GM18907 (cell line): ENCODE results near the gene MRPL37.
"Not testable (repeated sequence)": the region's sequence is repeated elsewhere in the genome, so short reads cannot be mapped to it uniquely, and the experiment has no call there.

Experiments used
- ATAC-seq: cut with Tn5 transposase; IDR thresholded peaks from one replicate; pipeline ENCODE4 v1.9.1; 2021; ENCODE audit warnings: mild to moderate bottlenecking, moderate library complexity; ENCODE audit not compliant: unreplicated experiment

Gene MRPL37

DNA sequence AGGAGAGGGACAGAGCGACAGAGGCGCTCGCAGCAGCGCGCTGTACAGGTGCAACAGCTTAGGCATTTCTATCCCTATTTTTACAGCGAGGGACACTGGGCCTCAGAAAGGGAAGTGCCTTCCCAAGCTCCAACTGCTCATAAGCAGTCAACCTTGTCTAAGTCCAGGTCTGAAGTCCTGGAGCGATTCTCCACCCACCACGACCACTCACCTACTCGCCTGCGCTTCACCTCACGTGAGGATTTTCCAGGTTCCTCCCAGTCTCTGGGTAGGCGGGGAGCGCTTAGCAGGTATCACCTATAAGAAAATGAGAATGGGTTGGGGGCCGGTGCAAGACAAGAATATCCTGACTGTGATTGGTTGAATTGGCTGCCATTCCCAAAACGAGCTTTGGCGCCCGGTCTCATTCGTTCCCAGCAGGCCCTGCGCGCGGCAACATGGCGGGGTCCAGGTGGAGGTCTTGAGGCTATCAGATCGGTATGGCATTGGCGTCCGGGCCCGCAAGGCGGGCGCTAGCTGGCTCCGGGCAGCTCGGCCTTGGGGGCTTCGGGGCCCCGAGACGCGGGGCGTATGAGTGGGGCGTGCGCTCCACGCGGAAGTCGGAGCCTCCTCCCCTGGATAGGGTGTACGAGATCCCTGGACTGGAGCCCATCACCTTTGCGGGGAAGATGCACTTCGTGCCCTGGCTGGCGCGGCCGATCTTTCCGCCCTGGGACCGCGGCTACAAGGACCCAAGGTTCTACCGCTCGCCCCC is at the start of gene MRPL37, which contains the start of gene CYB5RL:
Gene MRPL37 (plus strand): TSS at position 403 of the 754 bp plus-strand sequence. CDS start 77 bp downstream, at position 480.
Gene CYB5RL (minus strand): TSS at position 266 of the 754 bp plus-strand sequence. CDS start 4,414 bp downstream, outside the sequence.
- ATAC-seq, result peak; percentile 96

DNA sequence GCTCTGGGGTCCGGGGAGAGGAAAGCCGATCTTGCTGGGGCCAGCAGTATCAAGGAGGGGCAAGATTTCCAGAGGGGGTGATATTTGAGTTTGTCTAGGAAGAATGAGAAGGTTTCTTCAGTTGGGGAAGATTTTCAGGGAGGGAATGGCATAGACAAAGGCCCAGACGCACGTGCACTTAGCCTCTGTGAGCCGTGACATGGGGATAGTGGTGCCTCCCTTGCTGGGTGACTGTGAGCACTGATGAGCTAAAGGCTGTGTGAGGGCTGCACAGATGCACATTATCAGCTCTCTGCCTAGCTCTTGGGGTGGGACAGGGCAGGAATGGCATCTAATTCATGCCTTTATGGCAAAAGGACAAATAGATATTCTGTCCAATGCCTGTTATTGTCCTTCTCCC is 49.0 kb upstream of the MRPL37 start:
- ATAC-seq, result no peak

DNA sequence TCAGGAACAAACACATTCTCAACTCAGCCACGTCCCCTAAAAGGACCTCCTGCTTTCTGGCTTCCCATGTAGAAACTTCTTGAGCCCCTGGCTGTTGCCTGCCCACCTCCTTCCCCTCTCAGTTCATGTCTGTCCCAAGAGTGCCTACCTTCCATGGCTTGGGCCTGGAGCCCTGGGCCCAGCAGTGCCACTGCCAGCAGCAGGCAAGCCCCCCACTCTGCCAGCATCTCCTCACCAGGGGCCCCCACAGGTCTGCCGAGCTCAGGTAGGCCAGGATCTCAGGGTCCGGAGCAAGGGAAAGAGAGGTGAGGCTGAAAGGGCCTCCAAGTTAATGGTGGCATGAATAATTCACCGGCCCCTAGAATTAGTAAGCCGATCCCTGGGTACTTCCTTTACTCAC is 47.3 kb upstream of the MRPL37 start, which contains the start of gene CDCP2:
Gene CDCP2 (minus strand): TSS at position 305 of the 400 bp plus-strand sequence. CDS start 78 bp downstream, at position 227.
- no peak for ATAC-seq

- no peak for ATAC-seq
Measured at GRCh38 chr1:54153535-54154439, 46.2 kb upstream of the MRPL37 start.

GRCh38 chr1:54156201-54156600 is 43.8 kb upstream of the MRPL37 start:
- ATAC-seq, result no peak

GRCh38 chr1:54156986-54157385 is 43.0 kb upstream of the MRPL37 start:
- no peak for ATAC-seq

- no peak for ATAC-seq
Measured at GRCh38 chr1:54157401-54157800, 42.6 kb upstream of the MRPL37 start.

- ATAC-seq, result no peak
Measured at GRCh38 chr1:54158071-54158470, 41.9 kb upstream of the MRPL37 start.

- ATAC-seq, result no peak
Measured at GRCh38 chr1:54159733-54160316, 40.1 kb upstream of the MRPL37 start.

DNA sequence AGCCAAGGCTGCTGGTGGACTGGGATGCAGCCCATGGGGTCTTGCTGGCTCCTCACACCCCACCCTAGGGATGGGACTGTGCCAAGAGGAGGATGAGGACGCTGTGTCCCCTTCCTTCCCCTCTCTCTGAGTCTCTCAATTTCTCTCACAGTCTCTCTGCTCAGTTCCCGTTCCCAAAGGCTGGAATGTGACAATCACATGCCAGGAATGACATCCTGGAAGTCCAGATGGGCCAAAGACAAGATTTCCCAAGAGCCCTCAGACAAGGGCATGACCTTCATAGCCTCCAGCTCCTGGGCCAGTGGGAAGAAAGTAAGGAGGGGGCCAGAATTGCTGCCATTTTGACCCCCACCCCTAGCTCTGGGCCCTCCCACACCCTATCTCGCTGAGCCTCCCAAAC is 39.6 kb upstream of the MRPL37 start:
- no peak for ATAC-seq

- no peak for ATAC-seq
Measured at GRCh38 chr1:54161495-54162168, 38.3 kb upstream of the MRPL37 start.

DNA sequence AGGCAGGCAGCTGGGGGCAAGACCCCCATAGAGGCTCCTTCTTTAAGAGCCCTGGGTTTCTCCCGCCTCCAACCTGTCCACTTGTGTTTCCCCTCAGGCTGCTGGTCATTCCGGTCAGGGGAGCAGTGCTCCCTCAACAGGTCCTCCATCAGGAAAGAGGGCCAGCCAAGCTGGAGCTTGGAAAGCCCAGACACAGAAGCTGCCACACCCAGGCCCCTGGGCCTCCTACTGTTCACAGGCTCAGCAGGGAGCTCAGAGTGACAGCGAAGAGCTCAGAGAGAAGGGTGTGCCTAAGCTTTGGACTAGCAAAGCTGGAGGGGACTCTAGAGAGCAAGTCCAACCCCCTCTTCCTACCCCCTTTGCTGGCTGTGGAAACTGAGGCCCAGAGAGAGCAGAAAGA is 36.9 kb upstream of the MRPL37 start:
- no peak for ATAC-seq

- no peak for ATAC-seq
Measured at GRCh38 chr1:54163573-54163972, 36.4 kb upstream of the MRPL37 start.

- ATAC-seq, result no peak
Measured at GRCh38 chr1:54165146-54165545, 34.8 kb upstream of the MRPL37 start.

GRCh38 chr1:54166357-54166756 is 33.6 kb upstream of the MRPL37 start:
- ATAC-seq, result not testable (repeated sequence)

DNA sequence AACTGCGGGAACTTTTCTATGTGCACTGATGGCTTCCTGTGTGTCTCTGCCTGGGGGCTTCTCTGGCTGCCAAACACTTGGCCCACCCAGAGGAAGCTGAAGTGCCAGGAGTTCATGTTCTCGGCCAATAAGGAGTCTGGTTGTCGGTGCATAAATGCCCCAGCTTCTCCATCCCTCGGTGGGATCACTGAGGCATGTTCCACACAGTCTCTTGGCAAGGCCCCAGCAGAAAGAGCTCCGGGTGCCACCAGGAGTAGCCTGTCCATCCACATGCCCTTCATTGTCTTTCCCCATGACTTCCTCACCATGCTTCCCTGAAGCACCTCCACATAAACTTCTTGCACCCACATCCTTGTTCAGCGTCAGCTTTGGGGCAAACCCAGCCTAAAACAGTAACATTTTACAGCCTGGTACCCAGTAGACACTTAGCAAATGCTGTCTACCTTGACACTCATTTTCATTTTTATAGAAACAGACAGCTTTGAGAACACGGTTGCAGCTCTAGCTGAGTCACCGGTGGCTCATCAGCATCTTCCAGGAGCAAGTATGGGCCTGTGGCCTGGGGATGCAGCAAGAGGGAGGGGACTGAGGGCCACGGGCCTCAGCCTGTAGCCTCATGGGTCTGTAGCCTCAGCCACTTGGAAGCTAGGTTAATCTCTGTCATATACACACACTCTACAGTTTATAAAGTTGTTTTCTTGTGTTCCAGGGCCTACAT is 32.4 kb upstream of the MRPL37 start:
- no peak for ATAC-seq

DNA sequence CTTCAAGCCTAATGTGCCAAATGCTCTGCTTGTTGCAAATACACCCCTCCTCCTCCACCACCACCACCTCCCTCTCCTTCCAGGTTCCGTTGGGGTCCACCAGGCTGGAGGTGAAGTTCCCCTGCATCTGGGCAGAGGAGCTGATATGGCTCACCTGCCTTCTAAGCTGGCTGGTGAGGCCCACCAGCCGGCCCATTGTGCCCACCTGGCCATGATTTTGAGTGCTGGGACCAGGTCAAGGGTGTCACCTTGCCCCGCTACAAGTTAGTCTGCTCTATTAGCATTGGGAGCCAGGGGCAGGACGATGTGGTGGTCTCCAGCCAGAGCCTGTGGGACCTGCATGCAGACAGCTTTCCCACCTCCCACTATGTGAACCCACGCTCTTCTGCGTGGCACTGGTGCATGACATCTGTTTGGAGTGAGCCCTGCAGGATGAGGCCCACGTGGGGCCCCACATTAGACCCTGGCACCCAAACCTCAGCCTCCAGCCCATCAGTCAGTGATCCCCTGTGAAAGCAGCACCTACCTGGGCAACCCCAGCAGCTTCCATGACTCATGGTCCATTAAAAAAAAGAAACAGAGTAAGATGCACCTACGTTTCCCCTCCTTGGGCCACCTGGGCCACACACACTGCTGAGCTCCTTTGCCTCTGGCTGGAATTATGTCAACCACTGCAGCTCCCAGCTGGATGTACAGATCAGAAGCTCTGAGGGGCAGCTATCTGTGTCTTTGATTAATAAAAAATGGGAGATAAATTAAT is 31.6 kb upstream of the MRPL37 start:
- no peak for ATAC-seq

- ATAC-seq, result no peak
Measured at GRCh38 chr1:54169068-54169467, 30.9 kb upstream of the MRPL37 start.

DNA sequence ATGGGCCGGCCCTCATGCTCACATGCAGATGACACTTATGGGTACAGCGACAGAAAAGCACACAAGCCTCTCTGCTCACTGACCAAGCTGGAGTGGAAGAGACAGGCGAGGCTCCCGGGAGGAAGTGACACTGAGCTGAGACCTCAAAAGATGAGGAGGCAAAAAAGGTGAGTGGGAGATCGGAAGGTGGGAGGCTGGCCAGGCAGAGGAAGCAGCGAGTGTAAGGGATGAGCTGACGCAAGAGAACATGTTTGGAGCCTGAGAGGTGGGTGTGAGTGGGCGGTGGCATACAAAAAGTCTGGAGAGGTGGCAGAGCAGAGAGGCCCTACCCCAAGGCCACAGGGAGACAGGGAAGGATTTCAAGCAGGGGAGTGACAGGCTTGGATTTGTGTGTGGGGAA is 29.0 kb upstream of the MRPL37 start:
- no peak for ATAC-seq
